Prostate gland (tissue), 2 donors: ENCODE results near the gene YBX1.

ENCODE experiments used
- CTCF ChIP-seq, 4 experiments: fragments of 200-600 bp in 2 of 4; fragments of 450-650 bp in 2 of 4; sonication (generic) in 2 of 4; IDR thresholded peaks; 1 replicate in 3 of 4; 2 replicates in 1 of 4; pipeline ENCODE4 v1.5.1; 2016 to 2019; ENCODE audit warnings: antibody characterized with exemption in 4 of 4, mild to moderate bottlenecking in 2 of 4, moderate library complexity in 2 of 4
- POLR2A ChIP-seq: fragments of 450-650 bp; IDR thresholded peaks from one replicate; pipeline ENCODE4 v1.6.1; 2016; ENCODE audit warnings: antibody characterized with exemption, mild to moderate bottlenecking
- POLR2AphosphoS5 ChIP-seq: sonication (generic); formaldehyde crosslinking; IDR thresholded peaks from one replicate; pipeline ENCODE4 v1.6.1; 2017; ENCODE audit warnings: antibody characterized with exemption

GRCh38 chr1:42698081-42698813 is 16.0 kb downstream of the YBX1 start:
- no peak for TF ChIP-seq CTCF (IDR thresholded peaks at IDR 0.05)
- no peak for TF ChIP-seq POLR2A
- TF ChIP-seq POLR2AphosphoS5, result no peak
